ENCODE results near the gene PMEPA1. TPM values are rescaled to one million over a fixed set of nuclear protein-coding genes. Genes with fewer than 3 reads are reported as not detected.

PMEPA1 gene
- total and polyA plus RNA-seq, 2 experiments from 2014 or later, result 7.3 to 15.4 TPM

- H3K4me1 ChIP-seq (ENCODE audit: insufficient read depth), result peaks cover 4% of the 10 kb centered on the region; the same call in 1 of the 2 replicates
Observed at GRCh38 chr20:57723816-57724215, 14.0 kb upstream of the PMEPA1 start.

More at GRCh38 chr20:57723816-57724215, 14.0 kb upstream of the PMEPA1 start:
- Histone ChIP-seq H3K4me2 (no peak overlapping the region), H3F3A (replicated peaks; ENCODE audit: low read depth) (no peaks in the 10 kb centered on the region), H3K4me3 (no peak overlapping the region), H3K79me2 (replicated peaks; ENCODE audit: insufficient read depth) (no peaks in the 10 kb centered on the region), H2AFZ (no peak overlapping the region), H3K9me2 (ENCODE audit: insufficient read depth) (no peaks in the 10 kb centered on the region), H4K20me1 (replicated peaks; ENCODE audit: insufficient read depth) (no peaks in the 10 kb centered on the region), H3K36me3 (ENCODE audit: insufficient read depth) (no peaks in the 10 kb centered on the region), H3K27ac (ENCODE audit: low read depth) (no peak overlapping the region), H3K27me3 (ENCODE audit: insufficient read depth) (peaks cover 4% of the 10 kb centered on the region; the same call in 1 of the 2 replicates)
- DNase-seq (ENCODE audit: low spot score), result no peak
- ATAC-seq, result no peak
- Mint-ChIP-seq H3K9me3 (no peaks in the 10 kb centered on the region), H3K4me3 (no peak overlapping the region), H3K36me3 (ENCODE audit: low read depth) (no peaks in the 10 kb centered on the region), H3K27ac (no peak overlapping the region), H3K27me3 (ENCODE audit: insufficient read depth, low read depth, poor library complexity) (peaks cover 7% of the 10 kb centered on the region), H3K4me1 (peaks cover 15% of the 10 kb centered on the region)
- TF ChIP-seq REST (IDR thresholded peaks at IDR 0.05; ENCODE audit: unreplicated experiment) (no peak), CTCF (conservative IDR thresholded peaks at IDR 0.05; ENCODE audit: low read depth in 2 of 2) (no peak), NANOG (IDR thresholded peaks at IDR 0.05; ENCODE audit: borderline replicate concordance) (no peak), EZH2phosphoT487 (IDR thresholded peaks at IDR 0.05; ENCODE audit: unreplicated experiment) (no peak), ZNF331 (CRISPR knock-in tag; IDR thresholded peaks at IDR 0.05; ENCODE audit: low read depth) (no peak), EZH2 (IDR thresholded peaks at IDR 0.05; ENCODE audit: low read depth, unreplicated experiment) (no peak), JUNB (IDR thresholded peaks at IDR 0.05; ENCODE audit: unreplicated experiment) (no peak), ZNF462 (CRISPR knock-in tag; IDR thresholded peaks at IDR 0.05) (no peak), ETS1 (IDR thresholded peaks at IDR 0.05) (no peak), ZNF114 (CRISPR knock-in tag; IDR thresholded peaks at IDR 0.05) (no peak), POLR2AphosphoS5 (IDR thresholded peaks at IDR 0.05; ENCODE audit: low read depth) (no peak), CREB1 (CRISPR knock-in tag; IDR thresholded peaks at IDR 0.05; ENCODE audit: low read depth) (no peak), STAT1 (IDR thresholded peaks at IDR 0.05; ENCODE audit: unreplicated experiment) (no peak)

Measured in GM23338 (cell line).